HCT116 (cell line): ENCODE data around the gene GJD2. TPM values are rescaled to one million over a fixed set of nuclear protein-coding genes. Genes with fewer than 3 reads are reported as not detected.

Source experiments
- ATAC-seq: fragments of 200-7000 bp; cut with Tn5 transposase; 2 replicates; pipeline ENCODE4 v1.9.1; 2020; ENCODE audit warnings: mild to moderate bottlenecking, moderate library complexity
- BruUV-seq: library from RNA; stranded (reverse); fragments of 400-500 nt; replicated peaks from 2 replicates; lab custom pipeline; 2021; lab: Mats Ljungman, UMichigan
- CTCF ChIA-PET: fragments of 300-600 bp; sonication (Branson Sonifier 250); formaldehyde crosslinking; loops from one replicate; lab custom pipeline; 2021; ENCODE audit warnings: antibody characterized with exemption; lab: Charles Lee
- POLR2A ChIA-PET: fragments of 300-600, 350-600 bp; sonication (Branson Sonifier 250); formaldehyde crosslinking; loops from one replicate; lab custom pipeline; 2021; ENCODE audit warnings: antibody characterized with exemption; lab: Charles Lee
- RAD21 ChIA-PET, 2 experiments: fragments of 300-600 bp; sonication (Branson Sonifier 250); formaldehyde crosslinking; loops; one replicate each; lab custom pipeline; 2023; ENCODE audit warnings: low total read pairs in 2 of 2; ENCODE audit not compliant: uncharacterized antibody in 2 of 2, unreplicated experiment in 2 of 2, low non-redundant PET in 1 of 2; lab: Charles Lee
- DNase-seq: peaks from one replicate; pipeline ENCODE4 v3.0.0-alpha.2; 2010; ENCODE audit warnings: low read depth, low spot score
- H2AFZ ChIP-seq: fragments of 200-600 bp; shearing (Covaris generic), sonication (generic); 2 replicates; pipeline ENCODE4 v1.6.1; 2017; ENCODE audit warnings: low read depth, mixed run types, mixed read lengths, antibody characterized with exemption, low read length; ENCODE audit not compliant: poor library complexity, severe bottlenecking
- H3K27ac ChIP-seq: 2 replicates; pipeline ENCODE4 v1.5.1; 2012; ENCODE audit warnings: low read depth, low read length
- H3K27me3 ChIP-seq: fragments of 200-600 bp; sonication (generic); 2 replicates; pipeline ENCODE4 v1.6.1; 2016; ENCODE audit warnings: mixed run types, low read length, mixed read lengths; ENCODE audit not compliant: insufficient read depth
- H3K36me3 ChIP-seq, 2 experiments: fragments of 200-500 bp in 1 of 2; fragments of 200-600 bp in 1 of 2; sonication (Bioruptor generic) in 1 of 2; sonication (generic) in 1 of 2; 2 replicates each; pipeline versions ENCODE4 v1.5.1 to v1.6.1; 2014 to 2016; ENCODE audit warnings: low read length in 2 of 2, inconsistent platforms in 1 of 2, mixed read lengths in 1 of 2, mixed run types in 1 of 2; ENCODE audit not compliant: insufficient read depth in 2 of 2, control insufficient read depth in 1 of 2
- H3K4me1 ChIP-seq, 2 experiments: fragments of 200-600 bp in 1 of 2; sonication (generic) in 1 of 2; 2 replicates each; pipeline versions ENCODE4 v1.5.1 to v1.6.1; 2012 to 2017; ENCODE audit warnings: low read length in 2 of 2, inconsistent platforms in 1 of 2, mild to moderate bottlenecking in 1 of 2, mixed read lengths in 1 of 2, mixed run types in 1 of 2, moderate library complexity in 1 of 2; ENCODE audit not compliant: insufficient read depth in 2 of 2, control insufficient read depth in 1 of 2
- H3K4me2 ChIP-seq: fragments of 200-600 bp; sonication (generic); 2 replicates; pipeline ENCODE4 v1.6.1; 2017; ENCODE audit warnings: mixed run types, low read length, mixed read lengths
- H3K4me3 ChIP-seq, 2 experiments: fragments of 200-600 bp in 1 of 2; sonication (generic) in 1 of 2; replicated peaks in 1 of 2; 2 replicates each; pipeline ENCODE4 v1.5.1; 2011 to 2016; ENCODE audit warnings: low read length in 2 of 2, control low read depth in 1 of 2, low read depth in 1 of 2, mild to moderate bottlenecking in 1 of 2, mixed read lengths in 1 of 2, mixed run types in 1 of 2
- H3K79me2 ChIP-seq: fragments of 200-600 bp; sonication (generic); 2 replicates; pipeline ENCODE4 v1.6.1; 2017; ENCODE audit warnings: mild to moderate bottlenecking, mixed run types, low read length, moderate library complexity, mixed read lengths; ENCODE audit not compliant: insufficient read depth
- H3K9ac ChIP-seq: fragments of 200-600 bp; sonication (generic); 2 replicates; pipeline ENCODE4 v1.6.1; 2016; ENCODE audit warnings: low read length, mixed read lengths
- H3K9me2 ChIP-seq: fragments of 200-600 bp; sonication (generic), shearing (Covaris generic); 2 replicates; pipeline ENCODE4 v1.6.1; 2017; ENCODE audit warnings: mixed run types, mild to moderate bottlenecking, moderate library complexity; ENCODE audit not compliant: insufficient read depth
- H3K9me3 ChIP-seq, 2 experiments: fragments of 200-500 bp in 1 of 2; fragments of 200-600 bp in 1 of 2; sonication (Bioruptor generic) in 1 of 2; sonication (generic) in 1 of 2; 2 replicates each; pipeline ENCODE4 v1.6.1; 2014 to 2017; ENCODE audit warnings: low read length in 2 of 2, mixed read lengths in 2 of 2, inconsistent platforms in 1 of 2, low read depth in 1 of 2, mild to moderate bottlenecking in 1 of 2, mixed run types in 1 of 2, moderate library complexity in 1 of 2; ENCODE audit not compliant: control insufficient read depth in 1 of 2, insufficient read depth in 1 of 2
- H4K20me1 ChIP-seq: fragments of 200-600 bp; sonication (generic), shearing (Covaris generic); 2 replicates; pipeline ENCODE4 v1.6.1; 2017; ENCODE audit warnings: mixed run types, mild to moderate bottlenecking, moderate library complexity; ENCODE audit not compliant: insufficient read depth
- CEBPB ChIP-seq: IDR thresholded peaks from 2 replicates; pipeline ENCODE4 v1.6.1; 2012; ENCODE audit warnings: low read depth
- ELF1 ChIP-seq: IDR thresholded peaks from 2 replicates; pipeline ENCODE4 v1.6.1; 2012; ENCODE audit warnings: low read depth, borderline replicate concordance
- EZH2 ChIP-seq: fragments of 200-600 bp; sonication (generic); IDR thresholded peaks from 2 replicates; pipeline ENCODE4 v1.6.1; 2017; ENCODE audit warnings: antibody characterized with exemption, mixed run types
- POLR2A ChIP-seq: IDR thresholded peaks from 2 replicates; pipeline ENCODE4 v1.7.0; 2011; ENCODE audit warnings: borderline replicate concordance; ENCODE audit not compliant: insufficient read depth, insufficient read length; ENCODE audit errors: extremely low read depth
- RAD21 ChIP-seq: IDR thresholded peaks from 2 replicates; pipeline ENCODE4 v1.6.1; 2012; ENCODE audit warnings: low read depth, mild to moderate bottlenecking
- SRF ChIP-seq: IDR thresholded peaks from 2 replicates; pipeline ENCODE4 v1.6.1; 2012; ENCODE audit warnings: low read depth
- YY1 ChIP-seq: IDR thresholded peaks from 2 replicates; pipeline ENCODE4 v1.6.1; 2011; ENCODE audit warnings: low read length, low read depth, moderate library complexity, mild to moderate bottlenecking; ENCODE audit not compliant: insufficient replicate concordance; ENCODE audit errors: extremely low read depth
- ZFX ChIP-seq: fragments of 450-650 bp; IDR thresholded peaks from 2 replicates; pipeline ENCODE4 v1.6.1; 2017
- intact Hi-C: fragments of 100-400 bp; cut with micrococcal nuclease; formaldehyde crosslinking; loops from 2 replicates; pipeline ENCODE4 v1.10.0; 2022
- total RNA-seq: library from RNA; stranded (reverse); gene quantifications from one replicate; pipeline ENCODE4 v1.2.1, GENCODE V29; 2021; ENCODE audit not compliant: unreplicated experiment
- TF ChIP-seq, protein P1 (sequence below), 3 experiments: fragments of 200-600 bp in 1 of 3; sonication (generic) in 1 of 3; IDR thresholded peaks in 2 of 3; conservative IDR thresholded peaks in 1 of 3; 2 replicates each; pipeline ENCODE4 v1.5.1; 2012 to 2017; ENCODE audit warnings: low read depth in 2 of 3, low read length in 2 of 3, antibody characterized with exemption in 1 of 3, borderline replicate concordance in 1 of 3, control low read depth in 1 of 3, mild to moderate bottlenecking in 1 of 3, mixed read lengths in 1 of 3, mixed run types in 1 of 3, moderate library complexity in 1 of 3; ENCODE audit not compliant: insufficient read depth in 1 of 3

The GJD2 gene
- total RNA-seq, 1 experiment from 2014 or later = not detected

DNA sequence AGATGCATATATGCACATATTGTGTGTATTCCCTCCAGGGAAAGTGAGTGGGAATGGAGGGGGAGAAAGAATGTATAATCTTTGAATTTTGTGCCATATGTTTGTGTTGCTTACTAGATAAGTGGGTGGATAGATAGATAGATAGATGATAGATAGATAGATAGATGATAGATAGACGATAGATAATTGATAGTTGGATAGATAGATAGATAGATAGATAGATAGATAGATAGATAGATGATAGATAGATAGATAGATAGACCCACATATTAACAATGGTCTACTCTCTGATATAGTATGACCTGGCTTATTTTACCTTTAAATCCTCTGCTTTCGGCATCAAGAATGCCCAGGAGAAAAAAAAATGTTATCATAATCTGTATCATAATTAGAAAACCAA lies 21.2 kb downstream of the GJD2 start:
- intact Hi-C loops = no loop called here
- POLR2A ChIA-PET = no interaction called here
- RAD21 ChIA-PET = no interaction called here
- no peaks in the 10 kb centered on the region for H3K4me1 ChIP-seq
- BruUV-seq = no TSS peak
- H2AFZ ChIP-seq = no peak overlapping the region
- H4K20me1 ChIP-seq = no peaks in the 10 kb centered on the region
- ATAC-seq (no peak), DNase-seq (no peak)
- H3K9ac ChIP-seq = no peak overlapping the region
- no peaks in the 10 kb centered on the region for H3K79me2 ChIP-seq
- H3K27ac ChIP-seq = no peak overlapping the region
- TF ChIP-seq YY1 (no peak), CEBPB (no peak), ZFX (no peak), RAD21 (no peak)
- peaks cover 46% of the 10 kb centered on the region for H3K27me3 ChIP-seq
- H3K9me3 ChIP-seq = no peaks in the 10 kb centered on the region
- CTCF ChIA-PET = no interaction called here
- no peaks in the 10 kb centered on the region for H3K9me2 ChIP-seq
- H3K36me3 ChIP-seq = no peaks in the 10 kb centered on the region
- H3K4me3 ChIP-seq = no peak overlapping the region
- no peak overlapping the region for H3K4me2 ChIP-seq

DNA sequence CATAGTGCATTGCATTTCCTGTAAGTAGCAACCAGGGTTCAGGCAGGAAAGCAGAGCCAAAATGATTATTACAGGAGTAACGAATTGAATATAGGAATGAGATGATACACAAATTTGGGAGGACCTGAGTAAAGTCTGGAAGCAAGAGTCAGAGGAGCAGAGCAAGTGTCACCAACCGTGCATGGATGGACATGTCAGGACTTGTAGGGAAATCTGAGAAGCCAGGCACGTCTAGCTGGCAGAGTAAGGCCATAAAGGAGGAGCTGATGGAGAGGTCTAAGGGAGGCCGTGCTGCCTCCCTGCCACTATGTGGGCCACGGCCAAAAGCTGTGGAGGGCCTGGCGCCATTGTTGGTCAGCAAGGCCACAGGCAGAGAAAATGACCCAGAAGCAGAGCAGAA lies 22.4 kb downstream of the GJD2 start:
- no peak for ATAC-seq
- no peak for TF ChIP-seq ELF1
- TF ChIP-seq, protein P1, sequence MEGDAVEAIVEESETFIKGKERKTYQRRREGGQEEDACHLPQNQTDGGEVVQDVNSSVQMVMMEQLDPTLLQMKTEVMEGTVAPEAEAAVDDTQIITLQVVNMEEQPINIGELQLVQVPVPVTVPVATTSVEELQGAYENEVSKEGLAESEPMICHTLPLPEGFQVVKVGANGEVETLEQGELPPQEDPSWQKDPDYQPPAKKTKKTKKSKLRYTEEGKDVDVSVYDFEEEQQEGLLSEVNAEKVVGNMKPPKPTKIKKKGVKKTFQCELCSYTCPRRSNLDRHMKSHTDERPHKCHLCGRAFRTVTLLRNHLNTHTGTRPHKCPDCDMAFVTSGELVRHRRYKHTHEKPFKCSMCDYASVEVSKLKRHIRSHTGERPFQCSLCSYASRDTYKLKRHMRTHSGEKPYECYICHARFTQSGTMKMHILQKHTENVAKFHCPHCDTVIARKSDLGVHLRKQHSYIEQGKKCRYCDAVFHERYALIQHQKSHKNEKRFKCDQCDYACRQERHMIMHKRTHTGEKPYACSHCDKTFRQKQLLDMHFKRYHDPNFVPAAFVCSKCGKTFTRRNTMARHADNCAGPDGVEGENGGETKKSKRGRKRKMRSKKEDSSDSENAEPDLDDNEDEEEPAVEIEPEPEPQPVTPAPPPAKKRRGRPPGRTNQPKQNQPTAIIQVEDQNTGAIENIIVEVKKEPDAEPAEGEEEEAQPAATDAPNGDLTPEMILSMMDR (IDR thresholded peaks at IDR 0.05 in 2 of 3, conservative IDR thresholded peaks at IDR 0.05 in 1 of 3; ENCODE audit: borderline replicate concordance in 1 of 3, insufficient read depth in 1 of 3, low read depth in 2 of 3, low read length in 2 of 3) = no peak
- no peak for TF ChIP-seq POLR2A
- no peak for TF ChIP-seq EZH2
- TF ChIP-seq SRF = no peak
- H2AFZ ChIP-seq = no peak overlapping the region

More for the DNA sequence above, 22.4 kb downstream of the GJD2 start:
- no TSS peak for BruUV-seq
- Histone ChIP-seq H3K27ac (no peak overlapping the region), H3K79me2 (no peaks in the 10 kb centered on the region), H3K9ac (no peak overlapping the region), H3K27me3 (peaks cover 34% of the 10 kb centered on the region), H3K36me3 (no peaks in the 10 kb centered on the region), H4K20me1 (no peaks in the 10 kb centered on the region), H3K4me2 (no peak overlapping the region), H3K4me3 (no peak overlapping the region), H3K9me3 (no peaks in the 10 kb centered on the region), H3K9me2 (no peaks in the 10 kb centered on the region), H3K4me1 (no peaks in the 10 kb centered on the region)
- intact Hi-C loops = no loop called here
- CTCF ChIA-PET = no interaction called here
- RAD21 ChIA-PET = no interaction called here
- no peak for DNase-seq
- POLR2A ChIA-PET = no interaction called here
